GM19467 (cell line): ENCODE measurements around the gene PLA2G4B.

Experiments
- ATAC-seq: cut with Tn5 transposase; IDR thresholded peaks from one replicate; pipeline ENCODE4 v1.9.1; 2021; ENCODE audit warnings: mild to moderate bottlenecking, moderate library complexity; ENCODE audit not compliant: unreplicated experiment

The PLA2G4B gene

DNA sequence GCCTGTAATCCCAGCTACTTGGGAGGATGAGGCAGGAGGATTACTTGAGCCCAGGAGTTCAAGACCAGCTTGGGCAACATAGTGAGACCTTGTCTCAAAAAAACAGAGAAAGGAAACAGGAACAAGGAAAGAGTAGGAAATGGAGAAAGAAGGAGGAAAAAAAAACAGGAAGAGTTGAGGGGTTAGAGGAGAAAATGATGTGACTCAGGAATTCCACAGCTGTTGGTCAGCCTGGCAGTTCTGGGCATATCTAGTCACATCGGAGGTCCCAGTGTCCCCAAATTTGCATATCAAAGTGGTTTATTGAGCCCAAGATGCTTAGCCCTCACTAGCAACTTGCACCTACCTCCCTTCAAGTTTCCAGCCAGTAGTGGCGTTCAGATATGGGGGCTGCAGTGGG, 29.5 kb upstream of the PLA2G4B start:
- ATAC-seq = no peak

DNA sequence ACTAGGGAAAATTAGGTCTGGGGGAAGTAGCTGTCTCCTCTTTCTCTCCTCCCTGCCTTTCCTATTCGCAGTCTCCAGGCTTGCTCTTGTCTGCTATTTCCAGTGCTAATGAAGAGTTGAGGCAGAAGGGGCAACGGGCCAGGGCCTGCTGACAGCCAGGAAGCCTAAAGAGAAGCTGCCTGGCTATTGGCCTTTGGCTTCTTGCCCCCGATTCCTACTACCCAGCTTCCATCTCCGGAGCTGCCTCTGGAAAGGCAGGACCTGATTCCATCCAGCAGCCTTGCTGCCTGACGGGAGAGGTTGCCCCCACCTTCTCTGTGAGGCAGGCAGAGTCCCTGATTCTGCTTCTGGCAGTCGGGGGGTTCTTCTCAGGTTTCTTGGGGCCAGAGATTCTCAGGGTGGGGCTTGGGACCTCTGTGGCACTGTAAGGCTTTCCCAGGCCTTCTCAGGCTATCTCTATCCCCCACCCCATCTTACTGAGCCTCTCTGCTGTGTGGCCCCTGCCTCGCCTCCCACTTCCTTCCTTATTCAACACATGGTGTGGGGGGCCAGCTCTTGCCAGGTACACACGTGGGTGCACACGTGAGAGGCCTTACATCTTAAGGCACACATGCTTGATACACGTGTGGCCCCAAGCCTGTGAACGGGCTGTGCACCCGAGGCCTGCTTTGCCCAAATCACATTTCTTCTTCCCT, 29.0 kb upstream of the PLA2G4B start:
- ATAC-seq = no peak

- ATAC-seq = no peak
Observed at GRCh38 chr15:41810651-41811431, 27.8 kb upstream of the PLA2G4B start.

- ATAC-seq = no peak
Observed at GRCh38 chr15:41811432-41812195, 27.0 kb upstream of the PLA2G4B start.

- no peak for ATAC-seq
Observed at GRCh38 chr15:41812820-41813375, 25.7 kb upstream of the PLA2G4B start.

GRCh38 chr15:41813426-41813825, 25.2 kb upstream of the PLA2G4B start:
- ATAC-seq = no peak

GRCh38 chr15:41814534-41814933, 24.1 kb upstream of the PLA2G4B start:
- ATAC-seq = no peak

- no peak for ATAC-seq
Observed at GRCh38 chr15:41816788-41817187, 21.9 kb upstream of the PLA2G4B start.

DNA sequence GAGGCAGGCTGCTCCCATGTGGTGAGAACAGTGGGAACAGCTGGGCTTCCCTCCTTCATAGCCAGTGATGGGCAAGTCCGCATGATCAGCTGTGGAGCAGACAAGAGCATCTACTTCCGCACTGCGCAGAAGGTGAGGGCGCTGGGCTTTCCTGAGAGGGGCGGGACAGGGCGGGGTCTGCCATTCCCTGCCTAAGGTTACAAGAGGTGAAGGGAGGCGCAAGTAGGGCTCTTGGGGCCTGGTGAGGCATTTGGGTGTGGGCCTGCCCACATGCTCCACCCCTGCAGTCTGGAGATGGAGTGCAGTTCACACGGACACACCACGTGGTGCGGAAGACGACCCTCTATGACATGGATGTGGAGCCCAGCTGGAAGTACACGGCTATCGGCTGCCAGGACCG, 21.3 kb upstream of the PLA2G4B start:
- no peak for ATAC-seq

DNA sequence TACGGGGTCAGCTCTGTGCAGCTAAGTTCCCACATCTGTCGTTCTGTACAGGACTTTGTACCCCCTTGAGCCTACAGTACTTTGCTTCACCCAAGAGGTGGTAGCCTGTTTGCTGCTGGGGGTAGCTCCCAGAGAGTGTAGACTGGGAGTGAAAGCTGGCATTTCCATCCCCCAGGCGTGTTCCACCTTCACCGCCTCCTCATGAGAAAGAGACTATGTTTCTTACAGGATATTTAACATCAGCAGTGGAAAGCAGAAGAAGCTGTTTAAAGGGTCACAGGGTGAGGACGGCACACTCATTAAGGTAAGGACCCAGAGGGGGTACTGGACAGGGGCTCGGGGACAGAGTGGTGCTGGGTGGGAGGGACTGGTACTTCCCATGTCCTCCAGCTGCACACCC, 20.9 kb upstream of the PLA2G4B start:
- ATAC-seq = no peak

- ATAC-seq = no peak
Observed at GRCh38 chr15:41819455-41820050, 19.1 kb upstream of the PLA2G4B start.

DNA sequence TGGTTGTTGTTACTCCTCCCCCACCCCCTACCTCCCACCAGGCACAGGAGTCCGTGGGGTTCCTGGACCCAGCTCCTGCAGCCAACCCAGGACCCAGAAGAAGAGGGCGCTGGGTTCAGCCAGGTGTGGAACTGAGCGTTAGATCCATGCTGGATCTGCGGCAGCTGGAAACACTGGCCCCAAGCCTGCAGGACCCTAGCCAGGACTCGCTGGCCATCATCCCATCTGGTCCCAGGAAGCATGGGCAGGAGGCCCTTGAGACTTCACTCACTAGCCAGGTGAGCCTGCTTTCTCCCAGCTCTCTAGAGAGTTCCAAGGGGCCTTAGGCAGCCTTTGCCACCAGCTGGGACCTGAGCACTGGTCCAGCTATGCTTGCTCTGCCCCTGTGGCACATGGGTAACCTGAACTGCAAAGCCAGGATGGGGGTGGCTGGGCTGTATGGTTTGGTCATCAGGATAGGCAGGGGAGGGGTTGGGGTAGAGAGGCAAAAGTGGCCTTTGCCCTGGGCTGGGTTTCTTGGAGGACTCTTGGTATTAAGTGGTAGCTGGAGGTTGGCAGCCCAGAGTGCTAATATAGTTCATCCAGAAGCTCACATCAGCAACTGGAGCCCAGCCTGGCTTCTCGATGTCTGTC, 17.7 kb upstream of the PLA2G4B start:
- ATAC-seq = no peak

GRCh38 chr15:41821831-41822230, 16.8 kb upstream of the PLA2G4B start:
- no peak for ATAC-seq

DNA sequence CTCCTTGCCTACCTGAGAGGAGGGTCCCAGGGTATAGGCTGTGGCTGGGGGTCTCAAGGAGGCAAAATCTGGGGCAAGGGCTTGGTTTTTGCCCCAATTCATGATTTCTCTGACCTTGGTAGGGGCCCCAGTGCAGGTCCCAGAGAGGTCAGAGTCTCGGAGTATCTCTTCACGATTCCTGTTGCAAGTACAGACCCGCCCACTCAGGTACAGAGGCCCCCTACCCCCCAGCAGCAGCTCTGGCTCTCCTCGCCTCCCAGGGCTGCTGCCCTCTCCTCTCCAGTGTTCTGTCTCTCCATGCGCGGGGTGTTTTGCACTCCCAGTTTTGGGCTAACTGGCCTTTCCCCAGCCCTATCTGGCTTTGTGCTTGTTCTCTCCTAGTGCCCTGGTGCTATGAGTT, 16.2 kb upstream of the PLA2G4B start:
- ATAC-seq = no peak

DNA sequence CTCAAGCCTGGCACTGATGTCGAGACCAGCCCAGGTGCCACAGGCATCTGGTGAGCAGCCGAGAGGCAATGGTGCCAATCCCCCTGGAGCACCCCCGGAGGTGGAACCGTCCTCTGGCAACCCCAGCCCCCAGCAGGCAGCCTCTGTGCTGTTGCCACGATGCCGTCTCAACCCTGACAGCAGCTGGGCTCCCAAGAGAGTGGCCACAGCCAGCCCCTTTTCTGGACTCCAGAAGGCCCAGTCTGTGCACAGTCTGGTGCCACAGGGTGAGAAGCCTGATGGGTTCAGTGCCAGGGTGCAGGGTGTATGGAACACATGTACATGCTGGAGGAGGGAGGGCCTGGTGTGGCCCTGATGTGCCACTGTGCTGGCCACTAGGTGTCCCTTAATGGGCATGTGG, 15.7 kb upstream of the PLA2G4B start:
- ATAC-seq = no peak

- ATAC-seq = no peak
Observed at GRCh38 chr15:41823502-41823901, 15.1 kb upstream of the PLA2G4B start.

GRCh38 chr15:41824062-41824745, 14.4 kb upstream of the PLA2G4B start:
- no peak for ATAC-seq

GRCh38 chr15:41825145-41825544, 13.5 kb upstream of the PLA2G4B start:
- no peak for ATAC-seq

- ATAC-seq = no peak
Observed at GRCh38 chr15:41825572-41826535, 12.8 kb upstream of the PLA2G4B start.
